ENCODE data around the gene CBX2. TPM values are rescaled to one million over a fixed set of nuclear protein-coding genes. Genes with fewer than 3 reads are reported as not detected.

Gene CBX2
- total and polyA plus RNA-seq, 12 donors, result 0.06 to 3.4 (median 0.82) TPM

- Histone ChIP-seq H3K4me3 (no peak overlapping the region), H3K27me3 (peaks cover 28% of the 10 kb centered on the region), H3K27ac (no peak overlapping the region), H3K36me3 (replicated peaks in 1 of 2) (no peaks in the 10 kb centered on the region), H3K4me1 (replicated peaks in 1 of 2) (peaks cover 7 to 8% of the 10 kb centered on the region in 2 donors), H3K9me3 (replicated peaks in 1 of 3) (no peaks in the 10 kb centered on the region)
- no peak for DNase-seq
- TF ChIP-seq POLR2A (IDR thresholded peaks at IDR 0.05) (no peak), CTCF (IDR thresholded peaks at IDR 0.05) (no peak)
- WGBS, 4 donors, result 70 to 91% (median 78%) methylated on average over 24 to 27 of the region's 27 CpGs
- intact Hi-C loops (cut with DNase I), result loop anchor here in 1 of 2 donors (5.0 kb wide), 1 partner anchor 135 kb away; no protein-coding TSS in a partner anchor
These were observed 4.0 kb downstream of the CBX2 start for GRCh38 chr17:79781736-79782575.

GRCh38 chr17:79783891-79784290 is 5.9 kb downstream of the CBX2 start:
- Histone ChIP-seq H3K9me3 (replicated peaks in 1 of 3) (no peaks in the 10 kb centered on the region), H3K27ac (no peak overlapping the region), H3K4me1 (replicated peaks in 1 of 2) (no peaks in the 10 kb centered on the region), H3K4me3 (no peak overlapping the region), H3K27me3 (peaks cover 35% of the 10 kb centered on the region), H3K36me3 (replicated peaks in 1 of 2) (no peaks in the 10 kb centered on the region)
- intact Hi-C loops (cut with DNase I), result loop anchor here in 1 of 2 donors (5.0 kb wide), 1 partner anchor 133 kb away; no protein-coding TSS in a partner anchor
- WGBS, 4 donors, result 91 to 93% (median 92%) methylated on average over 10 to 18 of the region's 18 CpGs
- TF ChIP-seq CTCF (IDR thresholded peaks at IDR 0.05), result no peak
- no peak for TF ChIP-seq POLR2A (IDR thresholded peaks at IDR 0.05)
- no peak for DNase-seq

GRCh38 chr17:79784353-79785016 is 6.5 kb downstream of the CBX2 start:
- Histone ChIP-seq H3K4me3 (no peak overlapping the region), H3K27ac (no peak overlapping the region), H3K36me3 (replicated peaks in 1 of 2) (no peaks in the 10 kb centered on the region), H3K4me1 (replicated peaks in 1 of 2) (no peaks in the 10 kb centered on the region), H3K9me3 (replicated peaks in 1 of 3) (no peaks in the 10 kb centered on the region), H3K27me3 (peaks cover 41% of the 10 kb centered on the region)
- 90 to 97% (median 94%) methylated on average over 19 to 31 of the region's 31 CpGs for WGBS, 4 donors
- TF ChIP-seq CTCF (IDR thresholded peaks at IDR 0.05), result no peak
- no peak for TF ChIP-seq POLR2A (IDR thresholded peaks at IDR 0.05)
- DNase-seq, result no peak
- intact Hi-C loops (cut with DNase I), result loop anchor here in 1 of 2 donors (5.0 kb wide), 1 partner anchor 133 kb away; no protein-coding TSS in a partner anchor
